Amygdala (tissue), 56 donors: ENCODE measurements around the gene NRBF2.

Experiments
- DNase-seq, 56 donors: peaks; one replicate each; lab custom pipeline; 2025; lab: John Stamatoyannopoulos, UW

NRBF2 gene

GRCh38 chr10:63157845-63158624, 24.9 kb downstream of the NRBF2 start:
- DNase-seq, result peak in 24 of 56 donors; percentile 1 to 46 (median 13)

- no peak for DNase-seq
Observed at GRCh38 chr10:63161592-63161991, 28.5 kb downstream of the NRBF2 start.

GRCh38 chr10:63164166-63164623, 31.1 kb downstream of the NRBF2 start:
- DNase-seq, result no peak

- no peak for DNase-seq
Observed at GRCh38 chr10:63165249-63165648, 32.1 kb downstream of the NRBF2 start.

GRCh38 chr10:63166742-63167258, 33.7 kb downstream of the NRBF2 start:
- DNase-seq, result peak in 4 of 56 donors; percentile 3 to 27 (median 7)

GRCh38 chr10:63168821-63169462, 35.8 kb downstream of the NRBF2 start:
- DNase-seq, result no peak

GRCh38 chr10:63169624-63170023, 36.5 kb downstream of the NRBF2 start:
- DNase-seq, result no peak

GRCh38 chr10:63171255-63171855, 38.2 kb downstream of the NRBF2 start:
- no peak for DNase-seq

- DNase-seq, result no peak
Observed at GRCh38 chr10:63171926-63172325, 38.8 kb downstream of the NRBF2 start.

- no peak for DNase-seq
Observed at GRCh38 chr10:63173468-63174232, 40.5 kb downstream of the NRBF2 start.

- no peak for DNase-seq
Observed at GRCh38 chr10:63175534-63175933, 42.4 kb downstream of the NRBF2 start.

GRCh38 chr10:63192826-63193225, 59.7 kb downstream of the NRBF2 start:
- no peak for DNase-seq

- no peak for DNase-seq
Observed at GRCh38 chr10:63197344-63198092, 64.4 kb downstream of the NRBF2 start.

- DNase-seq, result no peak
Observed at GRCh38 chr10:63199716-63200115, 66.6 kb downstream of the NRBF2 start.

- DNase-seq, result no peak
Observed at GRCh38 chr10:63200431-63200830, 67.3 kb downstream of the NRBF2 start.

- DNase-seq, result no peak
Observed at GRCh38 chr10:63201118-63201517, 68.0 kb downstream of the NRBF2 start.
